Muscle of leg (tissue), 11 donors: Measurements from ENCODE around the gene HOXC10. TPM values are rescaled to one million over a fixed set of nuclear protein-coding genes. Genes with fewer than 3 reads are reported as not detected.

ENCODE experiments used
- DNase-seq: peaks from one replicate; pipeline ENCODE4 v3.0.0; 2013
- H3K27ac ChIP-seq: one replicate; pipeline ENCODE4 v1.5.1; 2013; ENCODE audit warnings: mild to moderate bottlenecking, low read length, control low read depth
- H3K27me3 ChIP-seq: one replicate; pipeline ENCODE4 v1.6.1; 2013; ENCODE audit warnings: low read length; ENCODE audit not compliant: control insufficient read depth, insufficient read depth
- H3K36me3 ChIP-seq: one replicate; pipeline ENCODE4 v1.6.1; 2013; ENCODE audit warnings: low read length; ENCODE audit not compliant: control insufficient read depth, insufficient read depth
- H3K4me1 ChIP-seq: one replicate; pipeline ENCODE4 v1.6.1; 2013; ENCODE audit warnings: low read length; ENCODE audit not compliant: control insufficient read depth, insufficient read depth
- H3K4me3 ChIP-seq: one replicate; pipeline ENCODE4 v1.5.1; 2013; ENCODE audit warnings: low read length, control low read depth
- H3K9me3 ChIP-seq: replicated peaks from 2 replicates; pipeline ENCODE4 v1.6.1; 2013; ENCODE audit warnings: low read depth, low read length; ENCODE audit not compliant: control insufficient read depth
- WGBS: methylation state at CpG from one replicate; pipeline ENCODE4 v1.1.5; 2013; ENCODE audit warnings: missing lambda C conversion rate; ENCODE audit not compliant: insufficient coverage; 5-methylcytosine and 5-hydroxymethylcytosine counted together
- polyA plus RNA-seq, 8 donors: library from polyadenylated mRNA; unstranded; fragments of 120-200 nt; gene quantifications; one replicate each; pipeline versions ENCODE4 v1.2.1 to v1.2.3, GENCODE V29; 2013; ENCODE audit warnings: inconsistent platforms in 1 of 8, low replicate concordance in 1 of 8; ENCODE audit not compliant: insufficient read length in 8 of 8, insufficient read depth in 1 of 8
- total RNA-seq: library from RNA; stranded (reverse); fragments of 120-200 nt; gene quantifications from one replicate; pipeline ENCODE4 v1.2.4, GENCODE V29; 2013

The HOXC10 gene
- total and polyA plus RNA-seq, 9 donors = 7.6 to 57.7 (median 48.6) TPM

- no peak overlapping the region for H3K27ac ChIP-seq
- no peaks in the 10 kb centered on the region for H3K9me3 ChIP-seq
- peaks cover 97% of the 10 kb centered on the region for H3K27me3 ChIP-seq
- WGBS = 11% methylated on average over 7 of the region's 10 CpGs
- no peaks in the 10 kb centered on the region for H3K36me3 ChIP-seq
- DNase-seq = no peak
- peaks cover 19% of the 10 kb centered on the region for H3K4me1 ChIP-seq
- no peak overlapping the region for H3K4me3 ChIP-seq
Measured at GRCh38 chr12:53950437-53950773, 34.5 kb upstream of the HOXC10 start.

- Histone ChIP-seq H3K27me3 (peaks cover 97% of the 10 kb centered on the region), H3K4me1 (peaks cover 21% of the 10 kb centered on the region), H3K27ac (no peak overlapping the region), H3K36me3 (no peaks in the 10 kb centered on the region), H3K4me3 (no peak overlapping the region), H3K9me3 (no peaks in the 10 kb centered on the region)
- no peak for DNase-seq
- 29% methylated on average over 30 of the region's 34 CpGs for WGBS
Measured at GRCh38 chr12:53950789-53951576, 34.0 kb upstream of the HOXC10 start.

- peaks cover 21% of the 10 kb centered on the region for H3K4me1 ChIP-seq
- no peak overlapping the region for H3K27ac ChIP-seq
- H3K4me3 ChIP-seq = no peak overlapping the region
- DNase-seq = no peak
- no peaks in the 10 kb centered on the region for H3K9me3 ChIP-seq
- no peaks in the 10 kb centered on the region for H3K36me3 ChIP-seq
- WGBS = 14% methylated on average over 44 of the region's 47 CpGs
- peaks cover 97% of the 10 kb centered on the region for H3K27me3 ChIP-seq
Measured at GRCh38 chr12:53951577-53952334, 33.2 kb upstream of the HOXC10 start.

GRCh38 chr12:53952335-53952694, 32.6 kb upstream of the HOXC10 start:
- DNase-seq = no peak
- WGBS = 71% methylated on average over 3 of the region's 13 CpGs

GRCh38 chr12:53952871-53953734, 31.8 kb upstream of the HOXC10 start:
- H3K9me3 ChIP-seq = no peaks in the 10 kb centered on the region
- H3K27me3 ChIP-seq = peaks cover 98% of the 10 kb centered on the region
- no peaks in the 10 kb centered on the region for H3K36me3 ChIP-seq
- WGBS = 27% methylated on average over 26 of the region's 38 CpGs
- H3K4me1 ChIP-seq = peaks cover 21% of the 10 kb centered on the region
- no peak for DNase-seq
- no peak overlapping the region for H3K27ac ChIP-seq
- no peak overlapping the region for H3K4me3 ChIP-seq

More at GRCh38 chr12:53952335-53952694, 32.6 kb upstream of the HOXC10 start:
- peaks cover 21% of the 10 kb centered on the region for H3K4me1 ChIP-seq
- H3K9me3 ChIP-seq = no peaks in the 10 kb centered on the region
- no peak overlapping the region for H3K27ac ChIP-seq
- H3K4me3 ChIP-seq = no peak overlapping the region
- H3K27me3 ChIP-seq = peaks cover 98% of the 10 kb centered on the region
- no peaks in the 10 kb centered on the region for H3K36me3 ChIP-seq

- no peak for DNase-seq
- H3K4me1 ChIP-seq = peaks cover 21% of the 10 kb centered on the region
- H3K4me3 ChIP-seq = no peak overlapping the region
- H3K9me3 ChIP-seq = no peaks in the 10 kb centered on the region
- peaks cover 97% of the 10 kb centered on the region for H3K27me3 ChIP-seq
- 55% methylated on average over 4 of the region's 19 CpGs for WGBS
- H3K36me3 ChIP-seq = no peaks in the 10 kb centered on the region
- no peak overlapping the region for H3K27ac ChIP-seq
Measured at GRCh38 chr12:53953831-53954693, 30.9 kb upstream of the HOXC10 start.

- no peak within 1 kb of the TSS for H3K27ac ChIP-seq
- H3K27me3 ChIP-seq = peaks cover 97% of the 10 kb centered on the region
- H3K4me1 ChIP-seq = peaks cover 21% of the 10 kb centered on the region
- 0% methylated on average over 13 of the region's 20 CpGs for WGBS
- H3K36me3 ChIP-seq = no peaks in the 10 kb centered on the region
- H3K9me3 ChIP-seq = no peaks in the 10 kb centered on the region
- H3K4me3 ChIP-seq = peak within 1 kb of the TSS; percentile 5
- DNase-seq = no peak
Measured at GRCh38 chr12:53954694-53955035, 30.3 kb upstream of the HOXC10 start, which contains the start of gene HOXC12. HOXC12 (plus strand) TSS chr12:53954903; CDS start chr12:53954930, 27 bp downstream.

- Histone ChIP-seq H3K36me3 (no peaks in the 10 kb centered on the region), H3K9me3 (no peaks in the 10 kb centered on the region), H3K27me3 (peaks cover 97% of the 10 kb centered on the region), H3K27ac (no peak overlapping the region), H3K4me3 (peak overlapping the region; percentile 5), H3K4me1 (peaks cover 23% of the 10 kb centered on the region)
- DNase-seq = no peak
- 2% methylated on average over 72 of the region's 86 CpGs for WGBS
Measured at GRCh38 chr12:53955036-53955775, 29.7 kb upstream of the HOXC10 start.

- Histone ChIP-seq H3K27me3 (peaks cover 97% of the 10 kb centered on the region), H3K4me3 (no peak overlapping the region), H3K4me1 (peaks cover 30% of the 10 kb centered on the region), H3K36me3 (no peaks in the 10 kb centered on the region), H3K27ac (no peak overlapping the region), H3K9me3 (no peaks in the 10 kb centered on the region)
- 51% methylated on average over 5 of the region's 10 CpGs for WGBS
- DNase-seq = no peak
Measured at GRCh38 chr12:53955776-53956250, 29.1 kb upstream of the HOXC10 start.
